GM19328 (cell line): ENCODE measurements around the gene SEC16A.

Experiments
- ATAC-seq: cut with Tn5 transposase; IDR thresholded peaks from one replicate; pipeline ENCODE4 v1.9.1; 2021; ENCODE audit warnings: mild to moderate bottlenecking, moderate library complexity; ENCODE audit not compliant: unreplicated experiment

Gene SEC16A

GRCh38 chr9:136467766-136468165 lies 15.1 kb downstream of the SEC16A start:
- no peak for ATAC-seq

- no peak for ATAC-seq
Measured at GRCh38 chr9:136466155-136466541, 16.7 kb downstream of the SEC16A start.

GRCh38 chr9:136465500-136466154 lies 17.2 kb downstream of the SEC16A start:
- ATAC-seq: no peak

GRCh38 chr9:136464241-136464640 lies 18.6 kb downstream of the SEC16A start:
- ATAC-seq: no peak

GRCh38 chr9:136463578-136463977 lies 19.3 kb downstream of the SEC16A start:
- ATAC-seq: no peak

- ATAC-seq: no peak
Measured at GRCh38 chr9:136462664-136463063, 20.2 kb downstream of the SEC16A start.

- no peak for ATAC-seq
Measured at GRCh38 chr9:136460772-136461325, 22.0 kb downstream of the SEC16A start.

- no peak for ATAC-seq
Measured at GRCh38 chr9:136459425-136459824, 23.4 kb downstream of the SEC16A start.

GRCh38 chr9:136457326-136457725 lies 25.5 kb downstream of the SEC16A start:
- ATAC-seq: no peak

- ATAC-seq: no peak
Measured at GRCh38 chr9:136456258-136456657, 26.6 kb downstream of the SEC16A start.

- no peak for ATAC-seq
Measured at GRCh38 chr9:136455043-136456002, 27.5 kb downstream of the SEC16A start.

- no peak for ATAC-seq
Measured at GRCh38 chr9:136454026-136454796, 28.6 kb downstream of the SEC16A start.

- no peak for ATAC-seq
Measured at GRCh38 chr9:136453326-136453725, 29.5 kb downstream of the SEC16A start.

GRCh38 chr9:136451221-136451877 lies 31.5 kb downstream of the SEC16A start:
- no peak for ATAC-seq

- ATAC-seq: no peak
Measured at GRCh38 chr9:136448655-136449054, 34.2 kb downstream of the SEC16A start.

- no peak for ATAC-seq
Measured at GRCh38 chr9:136447173-136447778, 35.6 kb downstream of the SEC16A start.

- no peak for ATAC-seq
Measured at GRCh38 chr9:136445799-136446198, 37.0 kb downstream of the SEC16A start.

- no peak for ATAC-seq
Measured at GRCh38 chr9:136444102-136444501, 38.7 kb downstream of the SEC16A start.

- no peak for ATAC-seq
Measured at GRCh38 chr9:136443687-136444086, 39.2 kb downstream of the SEC16A start.

- ATAC-seq: no peak
Measured at GRCh38 chr9:136443087-136443486, 39.8 kb downstream of the SEC16A start.
